Neuronal stem cell (in vitro differentiated cells): Measurements from ENCODE around the gene CD69.
"Not testable (repeated sequence)": the region's sequence is repeated elsewhere in the genome, so short reads cannot be mapped to it uniquely, and the experiment has no call there.

Experiments
- DNase-seq: peaks from one replicate; pipeline ENCODE4 v3.0.0-alpha.2; 2013; ENCODE audit warnings: low spot score
- H2AFZ ChIP-seq: one replicate; pipeline ENCODE4 v1.6.1; 2013; ENCODE audit warnings: mild to moderate bottlenecking, low read length, inconsistent platforms
- H2AK5ac ChIP-seq: 2 replicates; pipeline ENCODE4 v1.6.1; 2013; ENCODE audit warnings: low read depth, mild to moderate bottlenecking, inconsistent platforms, low read length, moderate library complexity, mixed read lengths
- H2BK120ac ChIP-seq: 2 replicates; pipeline ENCODE4 v1.6.1; 2013; ENCODE audit warnings: low read depth, mild to moderate bottlenecking, inconsistent platforms, low read length, moderate library complexity, mixed read lengths
- H2BK12ac ChIP-seq: one replicate; pipeline ENCODE4 v1.6.1; 2013; ENCODE audit warnings: low read length, inconsistent platforms
- H2BK15ac ChIP-seq: 2 replicates; pipeline ENCODE4 v1.6.1; 2013; ENCODE audit warnings: mild to moderate bottlenecking, low read length, inconsistent platforms, mixed read lengths
- H2BK5ac ChIP-seq: one replicate; pipeline ENCODE4 v1.6.1; 2013; ENCODE audit warnings: inconsistent platforms, mild to moderate bottlenecking, low read length, moderate library complexity
- H3K14ac ChIP-seq: one replicate; pipeline ENCODE4 v1.6.1; 2013; ENCODE audit warnings: low read length, inconsistent platforms
- H3K18ac ChIP-seq: 2 replicates; pipeline ENCODE4 v1.6.1; 2013; ENCODE audit warnings: low read length, inconsistent platforms
- H3K23ac ChIP-seq: 2 replicates; pipeline ENCODE4 v1.6.1; 2013; ENCODE audit warnings: low read depth, mild to moderate bottlenecking, mixed read lengths, low read length, inconsistent platforms; ENCODE audit not compliant: poor library complexity
- H3K27ac ChIP-seq: replicated peaks from 3 replicates; pipeline ENCODE4 v1.5.1; 2013; ENCODE audit warnings: low read length, inconsistent platforms
- H3K27me3 ChIP-seq, 3 experiments: 2 replicates each; pipeline ENCODE4 v1.6.1; 2013; ENCODE audit warnings: low read length in 3 of 3, mild to moderate bottlenecking in 2 of 3, inconsistent platforms in 1 of 3, low read depth in 1 of 3, mixed read lengths in 1 of 3, moderate library complexity in 1 of 3; ENCODE audit not compliant: control insufficient read depth in 3 of 3, insufficient read depth in 3 of 3
- H3K36me3 ChIP-seq, 2 donors: replicated peaks in 1 of 2; 2 replicates each; pipeline ENCODE4 v1.6.1; 2013; ENCODE audit warnings: low read length in 2 of 2; ENCODE audit not compliant: control insufficient read depth in 2 of 2, insufficient read depth in 2 of 2
- H3K4ac ChIP-seq: 2 replicates; pipeline ENCODE4 v1.6.1; 2013; ENCODE audit warnings: inconsistent platforms, mild to moderate bottlenecking, low read length, moderate library complexity
- H3K4me1 ChIP-seq, 2 donors: 1 replicate in 1 of 2; 2 replicates in 1 of 2; pipeline ENCODE4 v1.6.1; 2013; ENCODE audit warnings: low read length in 2 of 2, low read depth in 1 of 2; ENCODE audit not compliant: control insufficient read depth in 2 of 2, insufficient read depth in 1 of 2
- H3K4me2 ChIP-seq: one replicate; pipeline ENCODE4 v1.6.1; 2013; ENCODE audit warnings: mild to moderate bottlenecking, low read length, inconsistent platforms; ENCODE audit not compliant: insufficient read depth, poor library complexity, severe bottlenecking
- H3K4me3 ChIP-seq, 2 donors: 2 replicates each; pipeline ENCODE4 v1.5.1; 2013; ENCODE audit warnings: low read length in 2 of 2, mild to moderate bottlenecking in 2 of 2, inconsistent platforms in 1 of 2, moderate library complexity in 1 of 2
- H3K79me1 ChIP-seq: one replicate; pipeline ENCODE4 v1.6.1; 2013; ENCODE audit warnings: low read depth, mild to moderate bottlenecking, inconsistent platforms, low read length, moderate library complexity
- H3K9ac ChIP-seq: one replicate; pipeline ENCODE4 v1.6.1; 2013; ENCODE audit warnings: mild to moderate bottlenecking, low read depth, low read length, inconsistent platforms; ENCODE audit not compliant: poor library complexity
- H3K9me3 ChIP-seq, 2 donors: replicated peaks in 1 of 2; 2 replicates each; pipeline versions ENCODE3 to v1.6.1; 2013; ENCODE audit warnings: low read length in 2 of 2, mild to moderate bottlenecking in 2 of 2, inconsistent platforms in 1 of 2, low read depth in 1 of 2, mixed read lengths in 1 of 2, moderate library complexity in 1 of 2; ENCODE audit not compliant: control insufficient read depth in 2 of 2, insufficient read depth in 1 of 2
- H4K8ac ChIP-seq: one replicate; pipeline ENCODE4 v1.6.1; 2013; ENCODE audit warnings: low read depth, mild to moderate bottlenecking, inconsistent platforms, low read length, moderate library complexity
- H4K91ac ChIP-seq: one replicate; pipeline ENCODE4 v1.6.1; 2013; ENCODE audit warnings: low read length, low read depth, mild to moderate bottlenecking, inconsistent platforms; ENCODE audit not compliant: poor library complexity
- WGBS, 2 donors: extraction: QIAGEN DNeasy Blood & Tissue Kit; methylation state at CpG; one replicate each; pipeline ENCODE4 v1.1.7; 2013; ENCODE audit warnings: missing lambda C conversion rate in 2 of 2, mixed read lengths in 1 of 2; ENCODE audit not compliant: insufficient read length in 2 of 2, insufficient replicate concordance in 1 of 2; ENCODE audit errors: extremely low coverage in 2 of 2; 5-methylcytosine and 5-hydroxymethylcytosine counted together

Gene CD69

DNA sequence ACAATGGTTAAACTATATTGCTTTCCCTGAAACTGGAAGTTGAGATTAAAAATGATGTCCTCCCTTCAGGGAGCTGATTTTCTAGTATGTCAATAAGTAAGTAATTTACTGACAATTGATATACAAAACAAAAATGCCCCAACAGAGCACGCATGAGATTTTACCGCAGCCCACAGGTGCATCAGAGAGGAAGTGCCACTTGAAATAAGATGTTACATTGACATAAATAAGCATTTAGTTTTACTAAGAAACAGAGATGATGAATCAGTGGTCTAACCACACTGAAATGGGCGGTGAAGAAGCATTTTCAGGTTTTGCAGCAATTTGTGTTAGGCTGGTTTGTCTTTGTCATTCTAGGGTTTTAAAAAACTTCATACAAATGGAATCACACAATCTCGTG, 19.0 kb downstream of the CD69 start:
- H3K4me1 ChIP-seq = no peaks in the 10 kb centered on the region

DNA sequence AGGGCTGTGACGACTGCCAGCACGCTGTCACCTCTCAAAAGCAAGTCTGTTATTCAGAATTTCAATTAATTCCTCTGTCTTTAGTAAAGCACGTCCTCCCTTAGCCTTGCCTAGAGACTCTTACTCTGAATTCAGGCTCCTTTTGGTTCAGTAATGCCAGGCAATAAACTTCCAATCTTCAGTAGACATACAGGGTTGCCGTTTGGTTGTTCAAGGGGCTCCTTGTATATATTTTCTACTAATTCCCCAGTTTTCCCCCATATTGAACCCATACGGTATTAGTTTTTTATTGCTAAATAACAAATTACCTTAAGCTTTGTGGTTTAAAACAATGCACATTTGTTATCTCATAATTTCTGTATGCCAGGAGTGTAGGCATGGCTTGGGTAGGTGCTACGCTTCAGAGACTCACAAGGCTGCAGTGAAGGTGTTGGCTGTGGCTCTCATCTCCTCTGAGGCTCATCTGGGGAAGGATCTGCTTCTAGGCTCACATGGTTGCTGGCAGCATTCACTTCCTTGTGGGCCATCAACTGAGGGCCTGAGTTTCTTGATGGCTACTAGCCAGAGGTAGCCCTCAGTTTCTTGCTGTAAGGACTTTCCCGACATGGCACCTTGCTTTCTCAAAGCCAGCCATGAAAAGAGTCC, 20.5 kb downstream of the CD69 start:
- H3K4ac ChIP-seq = no peak overlapping the region

More for the DNA sequence above, 19.0 kb downstream of the CD69 start:
- no peak overlapping the region for H3K23ac ChIP-seq
- H2BK120ac ChIP-seq = no peak overlapping the region
- H2BK5ac ChIP-seq = no peak overlapping the region
- H4K8ac ChIP-seq = no peak overlapping the region
- H3K4me3 ChIP-seq = no peak overlapping the region
- WGBS, 2 donors = no CpG with 5 or more reads among the region's 4 CpGs
- H2BK12ac ChIP-seq = no peak overlapping the region
- H3K18ac ChIP-seq = no peak overlapping the region
- DNase-seq = no peak
- no peak overlapping the region for H2AFZ ChIP-seq
- no peaks in the 10 kb centered on the region for H3K9me3 ChIP-seq
- H3K27me3 ChIP-seq = no peaks in the 10 kb centered on the region
- no peaks in the 10 kb centered on the region for H3K36me3 ChIP-seq
- H3K79me1 ChIP-seq = no peaks in the 10 kb centered on the region
- no peak overlapping the region for H3K4me2 ChIP-seq
- H3K4ac ChIP-seq = no peak overlapping the region
- no peak overlapping the region for H3K14ac ChIP-seq
- H3K9ac ChIP-seq = no peak overlapping the region
- no peak overlapping the region for H2BK15ac ChIP-seq
- no peak overlapping the region for H3K27ac ChIP-seq
- H4K91ac ChIP-seq = no peak overlapping the region
- no peak overlapping the region for H2AK5ac ChIP-seq

DNA sequence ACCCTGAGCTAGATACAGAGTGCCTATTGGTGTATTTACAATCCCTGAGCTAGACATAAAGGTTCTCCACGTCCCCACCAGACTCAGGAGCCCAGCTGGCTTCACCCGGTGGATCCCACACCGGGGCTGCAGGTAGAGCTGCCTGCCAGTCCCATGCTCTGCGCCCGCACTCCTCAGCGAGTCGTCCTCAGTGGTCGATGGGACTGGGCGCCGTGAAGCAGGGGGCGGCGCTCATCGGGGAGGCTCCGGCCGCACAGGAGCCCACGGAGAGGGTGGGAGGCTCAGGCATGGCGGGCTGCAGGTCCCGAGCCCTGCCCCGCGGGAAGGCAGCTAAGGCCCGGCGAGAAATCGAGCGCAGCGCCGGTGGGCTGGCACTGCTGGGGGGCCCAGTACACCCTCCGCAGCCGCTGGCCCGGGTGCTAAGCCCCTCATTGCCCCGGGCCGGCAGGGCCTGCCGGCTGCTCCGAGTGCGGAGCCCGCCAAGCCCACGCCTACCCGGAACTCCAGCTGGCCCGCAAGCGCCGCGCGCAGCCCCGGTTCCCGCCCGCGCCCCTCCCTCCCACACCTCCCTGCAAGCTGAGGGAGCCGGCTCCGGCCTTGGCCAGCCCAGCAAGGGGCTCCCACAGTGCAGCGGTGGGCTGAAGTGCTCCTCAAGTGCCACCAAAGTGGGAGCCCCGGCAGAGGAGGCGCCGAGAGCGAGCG, 21.1 kb downstream of the CD69 start:
- H2BK15ac ChIP-seq, H3K9me3 ChIP-seq, H3K18ac ChIP-seq, H4K8ac ChIP-seq, H3K14ac ChIP-seq, H2AK5ac ChIP-seq, H3K4me1 ChIP-seq, DNase-seq, H3K4ac ChIP-seq, H3K36me3 ChIP-seq, H4K91ac ChIP-seq, H3K79me1 ChIP-seq, H2BK120ac ChIP-seq, H3K27me3 ChIP-seq, H3K27ac ChIP-seq, H2AFZ ChIP-seq, H2BK5ac ChIP-seq, H3K4me2 ChIP-seq, H3K23ac ChIP-seq, H3K4me3 ChIP-seq, H2BK12ac ChIP-seq, H3K9ac ChIP-seq: not testable (repeated sequence)
- WGBS, 2 donors = no CpG with 5 or more reads among the region's 54 CpGs

More for the DNA sequence above, 20.5 kb downstream of the CD69 start:
- no peaks in the 10 kb centered on the region for H3K4me1 ChIP-seq
- no peaks in the 10 kb centered on the region for H3K27me3 ChIP-seq
- H3K79me1 ChIP-seq = no peaks in the 10 kb centered on the region
- no CpG with 5 or more reads among the region's 7 CpGs for WGBS, 2 donors
- no peak overlapping the region for H3K9ac ChIP-seq
- no peak overlapping the region for H2BK120ac ChIP-seq
- H3K4me2 ChIP-seq = no peak overlapping the region
- H3K23ac ChIP-seq = no peak overlapping the region
- H3K4me3 ChIP-seq = no peak overlapping the region
- H3K18ac ChIP-seq = no peak overlapping the region
- no peak overlapping the region for H2BK5ac ChIP-seq
- no peak overlapping the region for H2AFZ ChIP-seq
- H3K27ac ChIP-seq = no peak overlapping the region
- no peak overlapping the region for H3K14ac ChIP-seq
- H3K36me3 ChIP-seq = no peaks in the 10 kb centered on the region
- H3K9me3 ChIP-seq = no peaks in the 10 kb centered on the region
- no peak overlapping the region for H4K91ac ChIP-seq
- no peak for DNase-seq
- no peak overlapping the region for H2BK12ac ChIP-seq
- H4K8ac ChIP-seq = no peak overlapping the region
- H2BK15ac ChIP-seq = no peak overlapping the region
- H2AK5ac ChIP-seq = no peak overlapping the region

DNA sequence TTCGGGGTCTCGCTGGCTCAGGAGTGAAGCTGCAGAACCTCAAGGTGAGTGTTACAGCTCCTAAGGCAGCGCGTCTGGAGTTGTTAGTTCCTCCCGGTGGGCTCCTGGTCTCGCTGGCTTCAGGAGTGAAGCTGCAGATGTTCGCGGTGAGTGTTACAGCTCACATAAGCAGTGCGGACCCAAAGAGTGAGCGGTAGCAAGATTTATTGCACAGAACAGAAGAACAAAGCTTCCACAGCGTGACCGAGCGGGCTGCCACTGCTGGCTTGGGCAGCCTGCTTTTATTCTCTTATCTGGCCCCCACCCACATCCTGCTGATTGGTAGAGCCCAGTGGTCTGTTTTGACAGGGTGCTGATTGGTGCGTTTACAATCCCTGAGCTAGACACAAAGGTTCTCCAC, 21.8 kb downstream of the CD69 start:
- DNase-seq, H3K9me3 ChIP-seq: not testable (repeated sequence)
- no CpG with 5 or more reads among the region's 14 CpGs for WGBS, 2 donors

More for the DNA sequence above, 21.8 kb downstream of the CD69 start:
- not testable (repeated sequence) for H3K27ac ChIP-seq, H2BK12ac ChIP-seq, H3K9ac ChIP-seq, H3K79me1 ChIP-seq, H2AK5ac ChIP-seq, H3K14ac ChIP-seq, H3K4me3 ChIP-seq, H4K91ac ChIP-seq, H2BK5ac ChIP-seq, H2BK120ac ChIP-seq, H3K23ac ChIP-seq, H2BK15ac ChIP-seq, H3K4me1 ChIP-seq, H3K4ac ChIP-seq, H3K18ac ChIP-seq, H3K4me2 ChIP-seq, H4K8ac ChIP-seq, H3K36me3 ChIP-seq, H3K27me3 ChIP-seq
- peak overlapping the region; percentile 35 for H2AFZ ChIP-seq
